Lung (tissue), 16 donors: Measurements from ENCODE around the gene MBL2. TPM values are rescaled to one million over a fixed set of nuclear protein-coding genes. Genes with fewer than 3 reads are reported as not detected.

ENCODE experiments used
- ATAC-seq: fragments of 200-7000 bp; cut with Tn5 transposase; one replicate; pipeline ENCODE4 v1.9.1; 2020; ENCODE audit warnings: moderate number of reproducible peaks; ENCODE audit not compliant: insufficient read depth, low FRiP score
- DNase-seq, 3 donors: peaks; one replicate each; pipeline ENCODE4 v3.0.0-alpha.2; 2013 to 2017
- H3K27ac ChIP-seq, 2 donors: one replicate each; pipeline ENCODE4 v1.5.1; 2013; ENCODE audit warnings: mild to moderate bottlenecking in 2 of 2, moderate library complexity in 2 of 2, control low read depth in 1 of 2, inconsistent platforms in 1 of 2, low read depth in 1 of 2, low read length in 1 of 2
- H3K27me3 ChIP-seq, 3 donors: one replicate each; pipeline ENCODE4 v1.5.1; 2013; ENCODE audit warnings: low read length in 2 of 3; ENCODE audit not compliant: control insufficient read depth in 3 of 3, insufficient read depth in 3 of 3
- H3K36me3 ChIP-seq, 4 donors: one replicate each; pipeline ENCODE4 v1.5.1; 2013; ENCODE audit warnings: low read length in 4 of 4, mild to moderate bottlenecking in 1 of 4, moderate library complexity in 1 of 4; ENCODE audit not compliant: control insufficient read depth in 4 of 4, insufficient read depth in 4 of 4
- H3K4me1 ChIP-seq, 5 donors: one replicate each; pipeline ENCODE4 v1.5.1; 2013; ENCODE audit warnings: low read length in 5 of 5, mild to moderate bottlenecking in 2 of 5, moderate library complexity in 1 of 5; ENCODE audit not compliant: control insufficient read depth in 5 of 5, insufficient read depth in 5 of 5
- H3K4me3 ChIP-seq: one replicate; pipeline ENCODE4 v1.5.1; 2013; ENCODE audit warnings: mild to moderate bottlenecking, control low read depth, moderate library complexity
- H3K9ac ChIP-seq, 2 donors: one replicate each; pipeline ENCODE4 v1.5.1; 2013; ENCODE audit warnings: low read length in 2 of 2, control low read depth in 1 of 2; ENCODE audit not compliant: insufficient read depth in 1 of 2
- H3K9me3 ChIP-seq, 4 donors: one replicate each; pipeline ENCODE4 v1.5.1; 2013; ENCODE audit warnings: low read length in 3 of 4, mild to moderate bottlenecking in 1 of 4, moderate library complexity in 1 of 4; ENCODE audit not compliant: control insufficient read depth in 4 of 4, insufficient read depth in 3 of 4
- CTCF ChIP-seq: IDR thresholded peaks from 2 replicates; pipeline ENCODE4 v1.5.1; 2012; ENCODE audit warnings: mild to moderate bottlenecking; ENCODE audit errors: control extremely low read depth, extremely low read depth
- WGBS, 2 donors: extraction: QIAGEN DNeasy Blood & Tissue Kit; methylation state at CpG; one replicate each; pipeline ENCODE4 v1.1.7; 2013; 5-methylcytosine and 5-hydroxymethylcytosine counted together
- long read RNA-seq, 5 donors: transcript quantifications; one replicate each; lab custom pipeline, GENCODE V29; 2026
- polyA plus RNA-seq, 2 donors: library from polyadenylated mRNA; stranded (reverse); fragments of 200-250 nt; gene quantifications; one replicate each; pipeline ENCODE4 v1.2.1, GENCODE V29; 2013
- total RNA-seq, 2 donors: library from RNA; depleted of rRNA in 1 of 2; stranded (reverse); fragments of >200 nt in 1 of 2; gene quantifications; one replicate each; pipeline ENCODE4 v1.2.1, GENCODE V29; 2014 to 2021
- donor health status: control.
- donor health status: control.
- donor health status: Bipolar disorder and iron deficiency.
- donor health status: healthy.
- donor health status: DM: yes; HTN: yes; CAD: no.

MBL2 gene
- total RNA-seq (under 1 TPM in 1 of 2 donors, not detected in 1; 0.06 TPM), polyA plus RNA-seq (not detected)
- long read RNA-seq, donor 1, result 0 reads
- long read RNA-seq, donor 2, result 0 reads
- long read RNA-seq, donor 3, result 0 reads
- long read RNA-seq, donor 4, result 0 reads
- long read RNA-seq, donor 5, result 0 reads

GRCh38 chr10:52772623-52773022 lies at the start of gene MBL2:
Gene MBL2, minus strand, starts transcription at chr10:52772784. Its CDS starts 1,149 bp downstream, at chr10:52771635.
- TF ChIP-seq CTCF, result no peak
- Histone ChIP-seq H3K4me3 (no peak within 1 kb of the TSS), H3K9ac (no peak within 1 kb of the TSS), H3K9me3 (no peaks in the 10 kb centered on the region), H3K36me3 (no peaks in the 10 kb centered on the region), H3K27me3 (peaks cover 0 to 4% (median 0%) of the 10 kb centered on the region in 3 donors), H3K4me1 (no peaks in the 10 kb centered on the region), H3K27ac (no peak within 1 kb of the TSS)
- ATAC-seq, result no peak
- 83 to 94% methylated on average over 3 of the region's 3 CpGs for WGBS, 2 donors
- no peak for DNase-seq

- Histone ChIP-seq H3K36me3 (no peaks in the 10 kb centered on the region), H3K27me3 (no peaks in the 10 kb centered on the region), H3K27ac (no peak overlapping the region), H3K4me3 (no peak overlapping the region), H3K4me1 (no peaks in the 10 kb centered on the region), H3K9me3 (no peaks in the 10 kb centered on the region), H3K9ac (no peak overlapping the region)
- no peak for TF ChIP-seq CTCF
- WGBS, 2 donors, result 84 to 87% methylated on average over 1 of the region's 1 CpG
- ATAC-seq (no peak), DNase-seq (no peak)
Observed at GRCh38 chr10:52820309-52820708, 47.7 kb upstream of the MBL2 start.

GRCh38 chr10:52818019-52818418 lies 45.4 kb upstream of the MBL2 start:
- Histone ChIP-seq H3K36me3 (no peaks in the 10 kb centered on the region), H3K4me1 (no peaks in the 10 kb centered on the region), H3K4me3 (no peak overlapping the region), H3K27me3 (no peaks in the 10 kb centered on the region), H3K9me3 (no peaks in the 10 kb centered on the region), H3K27ac (no peak overlapping the region), H3K9ac (no peak overlapping the region)
- TF ChIP-seq CTCF, result no peak
- WGBS, 2 donors, result 59% methylated on average over 3 of the region's 3 CpGs
- no peak for ATAC-seq
- DNase-seq, result peak in 2 of 3 donors; percentile 25 to 53

- Histone ChIP-seq H3K9me3 (no peaks in the 10 kb centered on the region), H3K9ac (no peak overlapping the region), H3K27ac (no peak overlapping the region), H3K4me3 (no peak overlapping the region), H3K27me3 (no peaks in the 10 kb centered on the region), H3K4me1 (no peaks in the 10 kb centered on the region), H3K36me3 (no peaks in the 10 kb centered on the region)
- no peak for TF ChIP-seq CTCF
- DNase-seq, result no peak
- 55 to 60% methylated on average over 5 of the region's 5 CpGs for WGBS, 2 donors
- no peak for ATAC-seq
Observed at GRCh38 chr10:52814506-52814905, 41.9 kb upstream of the MBL2 start.
